ENCODE data around the gene INPP4A. TPM values are rescaled to one million over a fixed set of nuclear protein-coding genes. Genes with fewer than 3 reads are reported as not detected.

The INPP4A gene
- total RNA-seq, 4 donors from 2014 or later = 30.7 to 58.9 (median 39.4) TPM

GRCh38 chr2:98472132-98472650 lies 27.5 kb downstream of the INPP4A start:
- Histone ChIP-seq H3K27ac (replicated peaks in 1 of 4) (no peak overlapping the region), H3K27me3 (no peaks in the 10 kb centered on the region), H3K36me3 (no peaks in the 10 kb centered on the region), H3K4me3 (no peak overlapping the region), H3K4me1 (peaks cover 47 to 78% (median 62%) of the 10 kb centered on the region in 4 donors), H3K9me3 (no peaks in the 10 kb centered on the region)
- TF ChIP-seq CTCF (IDR thresholded peaks at IDR 0.05) (no peak), EP300 (IDR thresholded peaks at IDR 0.05) (no peak), POLR2A (IDR thresholded peaks at IDR 0.05; ENCODE audit: low read depth) (no peak), POLR2AphosphoS5 (IDR thresholded peaks at IDR 0.05) (no peak)
- 92% methylated on average over 5 of the region's 5 CpGs for WGBS
- intact Hi-C loops (cut with DNase I) = no loop called here
- DNase-seq (ENCODE audit: extremely low spot score) = no peak

- H3K4me1 ChIP-seq = peaks cover 53 to 88% (median 70%) of the 10 kb centered on the region in 4 donors
- 94% methylated on average over 9 of the region's 9 CpGs for WGBS
- intact Hi-C loops (cut with DNase I) = no loop called here
- H3K27me3 ChIP-seq = no peaks in the 10 kb centered on the region
- H3K27ac ChIP-seq (replicated peaks in 1 of 4) = no peak overlapping the region
- H3K4me3 ChIP-seq = no peak overlapping the region
- H3K9me3 ChIP-seq = no peaks in the 10 kb centered on the region
- no peaks in the 10 kb centered on the region for H3K36me3 ChIP-seq
- DNase-seq (ENCODE audit: extremely low spot score) = no peak
- no peak for TF ChIP-seq CTCF (IDR thresholded peaks at IDR 0.05)
- TF ChIP-seq POLR2A (IDR thresholded peaks at IDR 0.05; ENCODE audit: low read depth) = no peak
- no peak for TF ChIP-seq EP300 (IDR thresholded peaks at IDR 0.05)
Observed at GRCh38 chr2:98472961-98473746, 28.5 kb downstream of the INPP4A start.

GRCh38 chr2:98473995-98474780 lies 29.5 kb downstream of the INPP4A start:
- H3K36me3 ChIP-seq = no peaks in the 10 kb centered on the region
- H3K27me3 ChIP-seq = no peaks in the 10 kb centered on the region
- TF ChIP-seq EP300 (IDR thresholded peaks at IDR 0.05) (no peak), POLR2AphosphoS5 (IDR thresholded peaks at IDR 0.05) (no peak), POLR2A (IDR thresholded peaks at IDR 0.05; ENCODE audit: low read depth) (no peak), CTCF (IDR thresholded peaks at IDR 0.05) (no peak)
- no peak for DNase-seq (ENCODE audit: extremely low spot score)
- intact Hi-C loops (cut with DNase I) = no loop called here
- 83% methylated on average over 10 of the region's 10 CpGs for WGBS
- no peaks in the 10 kb centered on the region for H3K9me3 ChIP-seq
- H3K4me1 ChIP-seq = peaks cover 64 to 93% (median 80%) of the 10 kb centered on the region in 4 donors
- H3K27ac ChIP-seq (replicated peaks in 1 of 4) = no peak overlapping the region
- no peak overlapping the region for H3K4me3 ChIP-seq

GRCh38 chr2:98474979-98475632 lies 30.4 kb downstream of the INPP4A start:
- no peaks in the 10 kb centered on the region for H3K9me3 ChIP-seq
- no peaks in the 10 kb centered on the region for H3K27me3 ChIP-seq
- H3K36me3 ChIP-seq = no peaks in the 10 kb centered on the region
- H3K27ac ChIP-seq (replicated peaks in 1 of 4) = no peak overlapping the region
- no peak for DNase-seq (ENCODE audit: extremely low spot score)
- no peak overlapping the region for H3K4me3 ChIP-seq
- TF ChIP-seq CTCF (IDR thresholded peaks at IDR 0.05) (no peak), EP300 (IDR thresholded peaks at IDR 0.05) (no peak), POLR2A (IDR thresholded peaks at IDR 0.05; ENCODE audit: low read depth) (no peak), POLR2AphosphoS5 (IDR thresholded peaks at IDR 0.05) (no peak)
- intact Hi-C loops (cut with DNase I) = no loop called here
- peaks cover 73 to 100% (median 88%) of the 10 kb centered on the region in 4 donors for H3K4me1 ChIP-seq
- WGBS = 65% methylated on average over 5 of the region's 5 CpGs
